ENCODE measurements around the gene BARX1.
"Not testable (repeated sequence)": the region's sequence is repeated elsewhere in the genome, so short reads cannot be mapped to it uniquely, and the experiment has no call there.

BARX1 gene

GRCh38 chr9:93952784-93953495 is 2.2 kb downstream of the BARX1 start:
- DNase-seq (ENCODE audit: low read depth, low spot score), result no peak
- H3K27ac ChIP-seq, result no peak overlapping the region

DNA sequence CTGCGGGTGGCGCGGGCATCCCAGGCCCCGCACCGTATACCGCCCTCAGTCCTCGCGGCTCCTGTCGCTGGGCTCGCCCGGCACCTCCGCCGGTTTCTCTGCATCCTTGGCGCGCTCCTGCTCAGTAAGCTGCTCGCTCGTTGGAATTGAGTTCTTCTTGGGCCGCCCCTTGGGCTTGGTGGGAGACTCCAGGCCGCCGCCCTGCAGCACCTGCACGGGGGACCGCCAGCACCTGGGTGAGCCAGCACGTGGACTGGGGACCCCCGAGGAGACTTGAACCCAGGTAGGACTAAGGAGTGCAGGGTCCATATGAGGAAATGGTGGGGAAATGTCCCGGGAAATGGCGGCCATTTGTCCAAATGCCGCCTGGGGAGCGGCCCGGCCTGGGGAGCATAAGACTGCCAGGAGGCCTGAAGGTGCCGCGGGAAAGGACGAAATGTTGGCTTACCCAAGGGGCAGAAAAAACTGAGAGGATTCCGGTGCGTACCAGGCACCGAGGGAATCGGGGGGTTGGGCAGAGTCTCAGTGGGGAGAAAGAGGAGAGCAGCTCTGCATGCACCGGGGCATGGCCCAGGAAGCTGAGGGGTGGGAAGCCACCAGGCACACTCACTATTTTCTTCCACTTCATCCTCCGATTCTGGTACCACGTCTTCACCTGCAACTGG is 2.9 kb downstream of the BARX1 start:
- no peak for DNase-seq (ENCODE audit: low read depth, low spot score)
- H3K27ac ChIP-seq, result no peak overlapping the region

GRCh38 chr9:93951655-93952118 is 3.5 kb downstream of the BARX1 start:
- no peak overlapping the region for H3K27ac ChIP-seq
- no peak for DNase-seq (ENCODE audit: low read depth, low spot score)

DNA sequence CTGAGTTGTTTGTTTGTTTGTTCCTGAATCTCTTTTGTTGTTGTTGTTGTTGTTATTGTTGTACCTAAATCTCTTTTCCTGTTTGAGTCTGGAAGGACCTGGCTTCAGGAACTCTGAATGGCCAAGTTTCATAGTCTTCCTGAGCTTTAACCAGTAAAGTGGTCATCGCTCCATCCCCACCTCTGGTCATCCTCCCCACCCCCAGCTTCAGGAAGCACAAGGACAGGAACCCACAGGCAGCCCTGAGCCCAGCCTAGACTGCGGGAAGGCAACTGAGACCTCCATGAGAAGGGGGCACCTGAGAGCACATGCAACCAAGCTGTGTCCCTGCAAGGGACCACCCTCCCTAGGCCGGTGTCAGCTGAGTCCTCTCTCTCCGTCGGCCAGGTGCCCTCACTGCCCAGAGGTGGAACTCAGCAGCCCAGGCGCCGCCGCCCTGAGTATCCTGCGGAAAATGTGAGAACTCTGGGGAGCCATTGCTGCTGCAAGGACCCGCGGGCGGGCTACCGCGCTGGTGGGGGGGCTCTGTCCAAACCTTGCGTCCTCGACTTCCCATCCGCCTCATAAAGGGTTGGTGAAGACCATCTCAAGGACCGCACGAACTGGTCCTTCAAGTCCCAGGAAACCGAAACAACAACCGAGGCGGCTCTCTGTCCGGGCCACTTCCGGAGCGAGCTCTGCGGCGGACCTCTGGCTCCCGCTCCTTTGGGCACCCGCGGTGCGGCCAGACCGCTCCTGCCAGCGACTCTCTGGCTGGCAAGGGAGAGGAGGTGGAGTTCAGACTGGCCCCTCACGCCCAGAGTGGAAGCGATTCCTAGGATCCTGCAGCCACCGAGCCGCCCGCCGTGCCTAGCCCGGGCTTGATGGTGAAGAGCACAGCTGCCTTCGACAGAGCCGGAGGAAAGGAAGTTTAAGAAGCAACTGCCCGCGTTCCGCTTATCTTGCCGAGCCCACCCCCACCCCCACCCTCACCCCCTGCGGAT is 4.2 kb downstream of the BARX1 start:
- no peak for DNase-seq (ENCODE audit: low read depth, low spot score)
- H3K27ac ChIP-seq, result no peak overlapping the region

GRCh38 chr9:93949694-93950449 is 5.3 kb downstream of the BARX1 start:
- no peak overlapping the region for H3K27ac ChIP-seq
- no peak for DNase-seq (ENCODE audit: low read depth, low spot score)

DNA sequence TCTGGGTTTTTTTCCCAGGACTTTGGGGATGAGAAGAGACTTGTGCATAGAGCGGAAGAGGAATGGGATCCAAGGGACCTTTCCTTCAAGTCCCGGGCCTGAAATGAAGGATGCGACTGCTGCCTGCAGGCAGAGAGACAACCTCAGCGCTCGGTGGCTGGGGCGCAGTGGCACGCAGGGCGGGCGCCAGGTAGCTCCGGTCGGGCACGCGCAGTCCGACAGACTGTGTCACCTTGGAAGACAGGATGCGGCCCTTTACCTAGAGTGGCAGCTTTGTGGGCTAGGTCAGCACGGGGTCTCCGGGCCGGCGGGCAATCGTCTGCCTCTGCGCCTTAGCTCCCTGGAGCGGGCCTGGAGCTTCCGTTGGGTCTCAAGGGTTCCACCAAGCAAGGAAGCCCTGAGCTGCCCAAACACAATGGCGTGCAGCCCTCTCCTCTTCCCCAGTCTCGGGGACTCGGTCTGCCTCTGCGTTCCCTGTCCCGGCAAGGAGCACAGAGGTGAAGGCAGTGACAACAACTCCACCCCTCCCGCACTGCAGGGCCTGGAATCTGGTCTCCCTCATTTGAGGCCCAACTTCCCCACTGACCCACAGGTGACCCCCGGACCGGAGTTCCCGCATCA is 6.0 kb downstream of the BARX1 start:
- no peak for DNase-seq (ENCODE audit: low read depth, low spot score)
- no peak overlapping the region for H3K27ac ChIP-seq

GRCh38 chr9:93948441-93949072 is 6.6 kb downstream of the BARX1 start:
- no peak for DNase-seq (ENCODE audit: low read depth, low spot score)
- H3K27ac ChIP-seq, result no peak overlapping the region

GRCh38 chr9:93947409-93948070 is 7.6 kb downstream of the BARX1 start:
- DNase-seq (ENCODE audit: low read depth, low spot score), result no peak
- no peak overlapping the region for H3K27ac ChIP-seq

GRCh38 chr9:93946338-93946712 is 8.8 kb downstream of the BARX1 start:
- no peak overlapping the region for H3K27ac ChIP-seq
- DNase-seq (ENCODE audit: low read depth, low spot score), result no peak

DNA sequence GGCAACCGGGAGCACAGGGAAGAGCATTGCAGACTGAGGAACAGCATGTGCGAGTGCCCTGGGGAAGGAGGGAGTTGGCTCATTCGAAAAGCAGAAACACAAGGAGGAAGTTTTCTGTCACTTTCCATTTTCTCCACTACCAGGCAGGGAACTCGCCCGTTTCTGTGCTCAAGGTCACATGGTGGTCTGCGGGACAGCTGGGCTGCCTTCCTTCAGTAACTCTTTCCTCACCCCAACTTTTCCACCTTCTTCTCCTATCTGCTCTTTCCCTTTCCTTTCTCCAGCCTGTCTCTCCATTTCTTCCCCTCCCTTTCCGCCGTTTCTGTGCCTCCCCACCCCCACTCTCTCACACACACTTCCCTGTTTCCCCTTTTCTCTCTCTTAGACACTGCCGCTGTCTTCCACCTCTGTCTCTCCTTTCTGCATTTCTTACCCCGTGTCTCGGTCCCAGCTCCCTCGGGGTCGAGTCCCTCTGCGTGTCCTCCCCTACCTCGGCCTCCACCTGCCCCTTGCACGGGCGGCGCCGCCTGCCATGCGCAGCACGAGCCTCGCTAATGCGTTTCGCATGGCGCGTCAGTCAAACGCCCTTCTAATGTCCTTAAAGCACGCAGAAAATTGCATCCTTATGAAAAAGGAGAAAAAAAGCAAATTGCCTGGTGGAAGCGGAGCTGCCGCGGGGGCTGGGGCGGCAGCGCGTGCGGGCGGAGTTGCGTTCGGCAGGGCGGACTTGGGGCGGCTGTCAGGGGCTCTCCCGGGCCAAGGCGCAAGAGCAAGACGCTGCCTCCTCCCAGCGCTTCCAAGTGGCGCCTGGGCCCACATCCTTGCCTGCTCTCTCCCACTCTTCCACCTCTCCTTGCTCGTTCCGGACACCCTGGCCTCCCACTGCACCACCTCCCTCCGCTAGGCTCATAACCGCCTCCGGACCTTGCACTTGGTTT is 9.5 kb downstream of the BARX1 start:
- no peak overlapping the region for H3K27ac ChIP-seq
- DNase-seq (ENCODE audit: low read depth, low spot score), result no peak

GRCh38 chr9:93944011-93944410 is 11.1 kb downstream of the BARX1 start:
- H3K27ac ChIP-seq, result no peak overlapping the region
- no peak for DNase-seq (ENCODE audit: low read depth, low spot score)

DNA sequence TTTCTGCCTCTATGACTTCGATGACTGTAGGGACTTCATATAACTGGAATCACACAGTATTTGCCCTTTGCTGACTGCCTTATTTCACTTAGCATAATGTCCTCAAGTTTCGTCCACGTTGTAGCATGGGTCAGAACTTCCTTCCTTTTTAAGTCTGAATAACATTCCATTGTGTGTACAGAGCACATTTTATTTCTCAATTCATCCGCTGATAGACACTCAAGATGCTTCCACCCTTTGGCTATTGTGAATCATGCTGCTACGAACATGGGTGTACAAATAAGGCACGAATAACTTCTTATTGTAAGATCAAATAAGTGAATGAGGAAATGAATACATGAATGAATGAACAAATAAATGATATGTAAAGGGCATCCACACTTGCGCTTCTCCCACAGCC is 13.0 kb downstream of the BARX1 start:
- H3K27ac ChIP-seq, result no peak overlapping the region
- DNase-seq (ENCODE audit: low read depth, low spot score), result no peak

- H3K27ac ChIP-seq, result no peak overlapping the region
These were observed 13.7 kb downstream of the BARX1 start for GRCh38 chr9:93941493-93941892.

GRCh38 chr9:93940951-93941350 is 14.2 kb downstream of the BARX1 start:
- DNase-seq (ENCODE audit: low read depth, low spot score), result no peak
- H3K27ac ChIP-seq, result no peak overlapping the region

More at GRCh38 chr9:93941493-93941892, 13.7 kb downstream of the BARX1 start:
- DNase-seq (ENCODE audit: low read depth, low spot score), result no peak

- DNase-seq (ENCODE audit: low read depth, low spot score); H3K27ac ChIP-seq: not testable (repeated sequence)
These were observed 15.6 kb downstream of the BARX1 start for GRCh38 chr9:93939589-93939988.

DNA sequence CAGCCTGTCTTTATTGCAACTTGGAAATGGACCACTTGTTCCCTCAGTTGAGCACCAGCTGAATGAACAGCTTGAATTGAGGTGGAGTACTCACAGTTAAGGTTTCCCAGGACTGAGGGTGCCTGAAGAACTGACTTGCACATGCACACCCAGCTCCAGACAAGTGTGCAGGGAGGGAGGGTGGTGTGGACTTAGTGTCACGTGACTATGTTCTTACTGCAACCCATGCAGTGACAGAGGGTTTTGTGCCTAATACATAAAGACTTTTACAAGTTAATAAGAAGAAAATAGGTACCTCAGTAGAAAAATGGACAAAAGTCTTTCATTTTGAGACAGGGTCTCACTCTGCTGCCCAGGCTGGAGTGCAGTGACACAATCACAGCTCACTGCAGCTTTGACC is 18.0 kb downstream of the BARX1 start:
- H3K27ac ChIP-seq, result no peak overlapping the region
- DNase-seq (ENCODE audit: low read depth, low spot score), result no peak

DNA sequence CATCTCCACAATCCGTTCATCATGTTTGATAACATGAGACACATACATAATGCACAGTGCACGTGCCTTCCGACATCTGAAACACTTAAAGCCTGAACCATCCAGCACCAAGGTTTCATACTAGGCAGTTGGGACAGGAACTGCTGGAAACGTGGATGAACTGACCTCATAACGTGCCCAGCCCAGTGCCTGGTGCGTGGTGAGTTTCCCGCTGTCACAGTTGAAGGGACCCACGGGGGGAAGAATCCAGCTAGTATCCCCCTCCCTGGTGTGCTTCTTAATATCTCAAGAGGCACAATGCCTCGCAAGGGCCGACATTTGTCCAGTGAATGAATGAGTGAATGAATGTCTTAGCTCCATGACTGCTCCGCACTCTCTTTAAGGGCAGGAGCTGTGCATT is 23.2 kb downstream of the BARX1 start:
- DNase-seq (ENCODE audit: low read depth, low spot score), result no peak
- H3K27ac ChIP-seq, result no peak overlapping the region

DNA sequence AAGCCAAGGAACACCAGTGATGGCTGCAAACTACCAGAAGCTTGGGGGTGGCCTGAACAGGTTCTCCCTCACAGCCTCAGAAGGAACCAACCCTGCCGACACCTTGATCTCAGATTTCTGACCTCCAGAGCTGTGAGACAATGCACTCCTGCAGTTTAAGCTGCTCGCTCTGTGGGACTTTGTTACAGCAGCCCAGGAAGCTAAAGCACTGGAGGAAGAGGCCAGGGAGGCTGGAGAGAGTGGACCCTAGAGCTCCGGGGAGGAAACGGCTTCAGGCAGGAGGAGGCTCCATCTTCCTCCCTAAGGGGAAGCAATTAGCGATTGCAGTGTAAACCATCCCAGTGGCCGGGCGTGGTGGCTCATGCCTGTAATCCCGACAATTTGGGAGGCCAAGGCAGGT is 25.1 kb downstream of the BARX1 start:
- DNase-seq (ENCODE audit: low read depth, low spot score), result no peak
- H3K27ac ChIP-seq, result no peak overlapping the region
